H9 (cell line): ENCODE measurements around the gene NAPB. TPM values are rescaled to one million over a fixed set of nuclear protein-coding genes. Genes with fewer than 3 reads are reported as not detected.

Experiments
- DNase-seq: peaks from one replicate; pipeline ENCODE4 v3.0.0-alpha.2; 2017
- H2AFZ ChIP-seq: one replicate; pipeline ENCODE4 v1.6.1; 2013; ENCODE audit warnings: mild to moderate bottlenecking, low read length, control low read depth, moderate library complexity
- H2AK5ac ChIP-seq: 2 replicates; pipeline ENCODE4 v1.6.1; 2013; ENCODE audit warnings: low read length, control low read depth, mixed read lengths; ENCODE audit not compliant: insufficient read length
- H2BK120ac ChIP-seq: one replicate; pipeline ENCODE4 v1.6.1; 2013; ENCODE audit warnings: low read depth, mild to moderate bottlenecking, low read length, control low read depth, inconsistent platforms; ENCODE audit not compliant: poor library complexity, severe bottlenecking
- H2BK12ac ChIP-seq: 2 replicates; pipeline ENCODE4 v1.6.1; 2013; ENCODE audit warnings: low read length, control low read depth, mixed read lengths, low read depth; ENCODE audit not compliant: insufficient read length
- H2BK15ac ChIP-seq: 2 replicates; pipeline ENCODE4 v1.6.1; 2013; ENCODE audit warnings: low read depth, low read length, control low read depth
- H2BK20ac ChIP-seq: one replicate; pipeline ENCODE4 v1.6.1; 2013; ENCODE audit warnings: low read depth, mild to moderate bottlenecking, low read length, control low read depth, inconsistent platforms; ENCODE audit not compliant: poor library complexity, severe bottlenecking
- H2BK5ac ChIP-seq: 2 replicates; pipeline ENCODE4 v1.6.1; 2013; ENCODE audit warnings: low read length, control low read depth, mixed read lengths; ENCODE audit not compliant: insufficient read length
- H3K14ac ChIP-seq: 2 replicates; pipeline ENCODE4 v1.6.1; 2013; ENCODE audit warnings: low read length, control low read depth; ENCODE audit not compliant: insufficient read depth
- H3K18ac ChIP-seq: 2 replicates; pipeline ENCODE4 v1.6.1; 2013; ENCODE audit warnings: low read depth, mild to moderate bottlenecking, mixed read lengths, low read length, control low read depth; ENCODE audit not compliant: insufficient read length
- H3K23ac ChIP-seq: 2 replicates; pipeline ENCODE4 v1.6.1; 2013; ENCODE audit warnings: low read length, control low read depth, mixed read lengths, low read depth; ENCODE audit not compliant: insufficient read length
- H3K23me2 ChIP-seq: 2 replicates; pipeline ENCODE4 v1.6.1; 2013; ENCODE audit warnings: low read depth, mild to moderate bottlenecking, mixed read lengths, low read length, control low read depth; ENCODE audit not compliant: insufficient read length, poor library complexity, severe bottlenecking
- H3K27ac ChIP-seq: 2 replicates; pipeline ENCODE4 v1.5.1; 2013; ENCODE audit warnings: low read length, control low read depth, mixed read lengths, low read depth; ENCODE audit not compliant: insufficient read length
- H3K27me3 ChIP-seq: 2 replicates; pipeline ENCODE4 v1.6.1; 2013; ENCODE audit warnings: low read length, control low read depth, inconsistent platforms; ENCODE audit not compliant: insufficient read depth
- H3K4ac ChIP-seq: 2 replicates; pipeline ENCODE4 v1.6.1; 2013; ENCODE audit warnings: low read depth, mild to moderate bottlenecking, control low read depth, inconsistent platforms, low read length, moderate library complexity
- H3K4me1 ChIP-seq: 2 replicates; pipeline ENCODE4 v1.6.1; 2013; ENCODE audit warnings: low read length, control low read depth, inconsistent platforms; ENCODE audit not compliant: insufficient read depth
- H3K4me2 ChIP-seq: 2 replicates; pipeline ENCODE4 v1.6.1; 2013; ENCODE audit warnings: low read length, control low read depth, mixed read lengths; ENCODE audit not compliant: insufficient read length, insufficient read depth
- H3K56ac ChIP-seq: 2 replicates; pipeline ENCODE4 v1.6.1; 2013; ENCODE audit warnings: low read depth, mild to moderate bottlenecking, mixed read lengths, low read length, control low read depth; ENCODE audit not compliant: insufficient read length
- H3K79me1 ChIP-seq: 2 replicates; pipeline ENCODE4 v1.6.1; 2013; ENCODE audit warnings: low read depth, mild to moderate bottlenecking, moderate library complexity, low read length, control low read depth, inconsistent platforms; ENCODE audit not compliant: insufficient read depth, poor library complexity, severe bottlenecking
- H3K79me2 ChIP-seq: 2 replicates; pipeline ENCODE4 v1.6.1; 2013; ENCODE audit warnings: low read length, control low read depth, inconsistent platforms; ENCODE audit not compliant: insufficient read depth
- H3K9ac ChIP-seq: 2 replicates; pipeline ENCODE4 v1.6.1; 2013; ENCODE audit warnings: low read length, control low read depth, mixed read lengths; ENCODE audit not compliant: insufficient read length; ENCODE audit errors: extremely low read depth
- H3K9me3 ChIP-seq: one replicate; pipeline ENCODE4 v1.6.1; 2013; ENCODE audit warnings: low read depth, low read length, inconsistent platforms; ENCODE audit not compliant: control insufficient read depth
- H3T11ph ChIP-seq: one replicate; pipeline ENCODE4 v1.6.1; 2013; ENCODE audit warnings: mild to moderate bottlenecking, low read length, control low read depth, inconsistent platforms
- H4K20me1 ChIP-seq: one replicate; pipeline ENCODE4 v1.6.1; 2013; ENCODE audit not compliant: control insufficient read depth, insufficient read length, insufficient read depth
- H4K5ac ChIP-seq: 2 replicates; pipeline ENCODE4 v1.6.1; 2013; ENCODE audit warnings: low read depth, mild to moderate bottlenecking, mixed read lengths, low read length, control low read depth; ENCODE audit not compliant: insufficient read length
- H4K8ac ChIP-seq: replicated peaks from 2 replicates; pipeline ENCODE4 v1.6.1; 2013; ENCODE audit warnings: low read length, control low read depth, mixed read lengths, low read depth; ENCODE audit not compliant: insufficient read length
- H4K91ac ChIP-seq: 2 replicates; pipeline ENCODE4 v1.6.1; 2013; ENCODE audit warnings: low read depth, mild to moderate bottlenecking, moderate library complexity, mixed read lengths, low read length, control low read depth; ENCODE audit not compliant: insufficient read length
- H3K27ac Mint-ChIP-seq, 3 experiments: 2 replicates in 2 of 3; 3 replicates in 1 of 3; pipeline ENCODE4 v1.8.0; 2020 to 2021; ENCODE audit warnings: mixed read lengths in 3 of 3, mild to moderate bottlenecking in 1 of 3, moderate library complexity in 1 of 3
- H3K27me3 Mint-ChIP-seq: 2 replicates; pipeline ENCODE4 v1.8.0; 2021; ENCODE audit warnings: low read depth, mild to moderate bottlenecking, moderate library complexity, mixed read lengths
- H3K36me3 Mint-ChIP-seq, 3 experiments: 2 replicates in 2 of 3; 3 replicates in 1 of 3; pipeline ENCODE4 v1.8.0; 2020 to 2021; ENCODE audit warnings: low read depth in 3 of 3, mixed read lengths in 3 of 3; ENCODE audit not compliant: insufficient read depth in 1 of 3
- H3K4me1 Mint-ChIP-seq, 2 experiments: 2 replicates each; pipeline ENCODE4 v1.8.0; 2020; ENCODE audit warnings: mixed read lengths in 2 of 2
- H3K4me3 Mint-ChIP-seq, 2 experiments: 2 replicates in 1 of 2; 3 replicates in 1 of 2; pipeline ENCODE4 v1.8.0; 2020 to 2021; ENCODE audit warnings: mild to moderate bottlenecking in 2 of 2, mixed read lengths in 2 of 2, moderate library complexity in 1 of 2
- H3K9me3 Mint-ChIP-seq, 2 experiments: 2 replicates in 1 of 2; 3 replicates in 1 of 2; pipeline ENCODE4 v1.8.0; 2020; ENCODE audit warnings: mild to moderate bottlenecking in 2 of 2, mixed read lengths in 2 of 2, moderate library complexity in 1 of 2
- WGBS: extraction: QIAGEN DNeasy Blood & Tissue Kit; methylation state at CpG from one replicate; pipeline ENCODE4 v1.1.7; 2013; ENCODE audit warnings: missing lambda C conversion rate, low lambda C conversion rate, mixed read lengths; ENCODE audit not compliant: insufficient read length; ENCODE audit errors: extremely low coverage; 5-methylcytosine and 5-hydroxymethylcytosine counted together
- total RNA-seq: library from RNA; stranded (reverse); gene quantifications from 2 replicates; pipeline ENCODE4 v1.2.1, GENCODE V29; 2021
- TF ChIP-seq, protein P1 (sequence below): fragments of 200-600 bp; sonication (generic); conservative IDR thresholded peaks from 3 replicates; pipeline ENCODE4 v1.8.0; 2021; ENCODE audit warnings: antibody characterized with exemption, mild to moderate bottlenecking

Gene NAPB
- total RNA-seq, 1 experiment from 2014 or later, result 10.4 TPM

- H3K27ac Mint-ChIP-seq, result no peak overlapping the region; a peak in 2 of 7 replicates
- peaks cover under 1% of the 10 kb centered on the region for H3K23me2 ChIP-seq
Observed at GRCh38 chr20:23344336-23344735, 77.0 kb downstream of the NAPB start.

More at GRCh38 chr20:23344336-23344735, 77.0 kb downstream of the NAPB start:
- TF ChIP-seq, protein P1, sequence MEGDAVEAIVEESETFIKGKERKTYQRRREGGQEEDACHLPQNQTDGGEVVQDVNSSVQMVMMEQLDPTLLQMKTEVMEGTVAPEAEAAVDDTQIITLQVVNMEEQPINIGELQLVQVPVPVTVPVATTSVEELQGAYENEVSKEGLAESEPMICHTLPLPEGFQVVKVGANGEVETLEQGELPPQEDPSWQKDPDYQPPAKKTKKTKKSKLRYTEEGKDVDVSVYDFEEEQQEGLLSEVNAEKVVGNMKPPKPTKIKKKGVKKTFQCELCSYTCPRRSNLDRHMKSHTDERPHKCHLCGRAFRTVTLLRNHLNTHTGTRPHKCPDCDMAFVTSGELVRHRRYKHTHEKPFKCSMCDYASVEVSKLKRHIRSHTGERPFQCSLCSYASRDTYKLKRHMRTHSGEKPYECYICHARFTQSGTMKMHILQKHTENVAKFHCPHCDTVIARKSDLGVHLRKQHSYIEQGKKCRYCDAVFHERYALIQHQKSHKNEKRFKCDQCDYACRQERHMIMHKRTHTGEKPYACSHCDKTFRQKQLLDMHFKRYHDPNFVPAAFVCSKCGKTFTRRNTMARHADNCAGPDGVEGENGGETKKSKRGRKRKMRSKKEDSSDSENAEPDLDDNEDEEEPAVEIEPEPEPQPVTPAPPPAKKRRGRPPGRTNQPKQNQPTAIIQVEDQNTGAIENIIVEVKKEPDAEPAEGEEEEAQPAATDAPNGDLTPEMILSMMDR, result no peak
- no peaks in the 10 kb centered on the region for H3K27me3 ChIP-seq
- no peaks in the 10 kb centered on the region for H3K79me1 ChIP-seq
- peaks cover 14 to 17% of the 10 kb centered on the region in 2 experiments for H3K4me1 Mint-ChIP-seq
- H3K4ac ChIP-seq, result no peak overlapping the region
- H2BK15ac ChIP-seq, result no peak overlapping the region
- H2AFZ ChIP-seq, result no peak overlapping the region
- no peak overlapping the region for H3T11ph ChIP-seq
- H3K4me1 ChIP-seq, result peaks cover 1% of the 10 kb centered on the region; the same call in 1 of the 2 replicates
- H2BK5ac ChIP-seq, result no peak overlapping the region
- no peak overlapping the region for H4K5ac ChIP-seq
- no peak overlapping the region for H3K4me3 Mint-ChIP-seq
- H3K18ac ChIP-seq, result no peak overlapping the region
- H2AK5ac ChIP-seq, result no peak overlapping the region
- H3K36me3 Mint-ChIP-seq, result no peaks in the 10 kb centered on the region
- H2BK120ac ChIP-seq, result no peak overlapping the region
- no peak overlapping the region for H3K27ac ChIP-seq
- H3K27me3 Mint-ChIP-seq, result peaks cover 2% of the 10 kb centered on the region; the same call in 1 of the 2 replicates
- H3K9me3 Mint-ChIP-seq, result peaks cover 2 to 4% of the 10 kb centered on the region in 2 experiments; a peak in 2 of 5 replicates
- H3K14ac ChIP-seq, result no peak overlapping the region
- H2BK12ac ChIP-seq, result no peak overlapping the region
- no peak overlapping the region for H3K9ac ChIP-seq
- no CpG with 5 or more reads among the region's 5 CpGs for WGBS
- no peaks in the 10 kb centered on the region for H3K79me2 ChIP-seq
- H4K8ac ChIP-seq, result no peak overlapping the region
- no peak overlapping the region for H2BK20ac ChIP-seq
- no peak overlapping the region for H3K23ac ChIP-seq
- no peaks in the 10 kb centered on the region for H4K20me1 ChIP-seq
- DNase-seq, result no peak
- no peak overlapping the region for H3K56ac ChIP-seq
- H3K4me2 ChIP-seq, result no peak overlapping the region
- no peak overlapping the region for H4K91ac ChIP-seq
- no peaks in the 10 kb centered on the region for H3K9me3 ChIP-seq
